Muscle layer of duodenum (tissue), 2 donors: ENCODE measurements around the gene THRB.

Source experiments
- H3K27ac ChIP-seq: one replicate; pipeline ENCODE4 v1.7.0; 2013; ENCODE audit warnings: mild to moderate bottlenecking, low read length
- H3K27me3 ChIP-seq: one replicate; pipeline ENCODE4 v1.7.0; 2013; ENCODE audit warnings: low read depth, mild to moderate bottlenecking, control low read depth, low read length
- H3K36me3 ChIP-seq, 2 donors: one replicate each; pipeline ENCODE4 v1.7.0; 2013; ENCODE audit warnings: low read length in 2 of 2, control low read depth in 1 of 2, mild to moderate bottlenecking in 1 of 2; ENCODE audit not compliant: insufficient read depth in 2 of 2, control insufficient read depth in 1 of 2
- H3K4me1 ChIP-seq, 2 donors: one replicate each; pipeline ENCODE4 v1.7.0; 2013; ENCODE audit warnings: low read length in 2 of 2, mild to moderate bottlenecking in 2 of 2, control low read depth in 1 of 2, moderate library complexity in 1 of 2; ENCODE audit not compliant: insufficient read depth in 2 of 2, control insufficient read depth in 1 of 2
- H3K4me3 ChIP-seq, 2 donors: one replicate each; pipeline ENCODE4 v1.7.0; 2013; ENCODE audit warnings: low read length in 2 of 2, low read depth in 1 of 2, mild to moderate bottlenecking in 1 of 2
- H3K9me3 ChIP-seq, 2 donors: one replicate each; pipeline ENCODE4 v1.7.0; 2013; ENCODE audit warnings: low read length in 2 of 2, control low read depth in 1 of 2, mild to moderate bottlenecking in 1 of 2; ENCODE audit not compliant: control insufficient read depth in 1 of 2
- donor health status: healthy.

THRB gene

DNA sequence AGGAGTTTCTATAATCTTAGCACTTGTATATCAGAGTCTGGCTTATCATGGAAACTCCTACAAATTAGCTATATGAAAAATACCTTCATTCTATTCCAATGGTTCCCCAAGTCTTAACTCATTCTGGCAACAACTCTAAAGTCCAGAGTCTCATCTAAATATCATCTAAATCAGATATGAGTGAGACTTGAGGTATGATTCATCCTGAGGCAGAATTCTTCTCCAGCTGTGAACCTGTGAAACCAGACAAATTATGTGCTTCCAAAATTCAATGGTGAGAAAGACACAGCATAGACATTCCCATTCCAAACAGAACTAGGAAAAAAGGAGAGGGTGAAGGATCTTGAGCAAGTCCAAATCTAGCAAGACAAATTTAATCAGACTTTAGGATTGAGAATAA is 138.8 kb downstream of the THRB start:
- no peak overlapping the region for H3K4me3 ChIP-seq
- no peaks in the 10 kb centered on the region for H3K27me3 ChIP-seq
- H3K9me3 ChIP-seq, result peaks cover 0 to 3% of the 10 kb centered on the region in 2 donors
- H3K27ac ChIP-seq, result no peak overlapping the region
- H3K4me1 ChIP-seq, result peaks cover 0 to 10% of the 10 kb centered on the region in 2 donors
- H3K36me3 ChIP-seq, result no peaks in the 10 kb centered on the region

DNA sequence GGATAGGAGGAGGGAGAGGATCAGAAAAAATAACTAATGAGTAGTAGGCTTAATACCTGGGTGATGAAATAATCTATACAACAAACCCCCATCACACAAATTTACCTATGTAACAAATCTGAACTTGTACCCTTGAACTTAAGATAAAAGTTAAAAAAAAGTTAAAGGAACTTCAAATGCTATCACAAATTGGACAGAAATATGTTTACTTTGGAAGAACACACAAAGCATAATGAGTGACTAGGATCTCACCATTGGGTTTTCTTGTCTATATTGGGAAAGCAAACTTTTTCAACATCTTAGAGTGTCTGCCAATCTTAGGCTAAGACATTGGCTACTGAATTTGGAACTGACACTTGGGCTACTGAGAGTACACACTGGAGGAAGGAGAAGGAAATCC is 140.4 kb downstream of the THRB start:
- Histone ChIP-seq H3K4me3 (no peak overlapping the region), H3K9me3 (peaks cover 0 to 3% of the 10 kb centered on the region in 2 donors), H3K36me3 (no peaks in the 10 kb centered on the region), H3K27ac (no peak overlapping the region), H3K4me1 (peaks cover 0 to 10% of the 10 kb centered on the region in 2 donors), H3K27me3 (no peaks in the 10 kb centered on the region)

DNA sequence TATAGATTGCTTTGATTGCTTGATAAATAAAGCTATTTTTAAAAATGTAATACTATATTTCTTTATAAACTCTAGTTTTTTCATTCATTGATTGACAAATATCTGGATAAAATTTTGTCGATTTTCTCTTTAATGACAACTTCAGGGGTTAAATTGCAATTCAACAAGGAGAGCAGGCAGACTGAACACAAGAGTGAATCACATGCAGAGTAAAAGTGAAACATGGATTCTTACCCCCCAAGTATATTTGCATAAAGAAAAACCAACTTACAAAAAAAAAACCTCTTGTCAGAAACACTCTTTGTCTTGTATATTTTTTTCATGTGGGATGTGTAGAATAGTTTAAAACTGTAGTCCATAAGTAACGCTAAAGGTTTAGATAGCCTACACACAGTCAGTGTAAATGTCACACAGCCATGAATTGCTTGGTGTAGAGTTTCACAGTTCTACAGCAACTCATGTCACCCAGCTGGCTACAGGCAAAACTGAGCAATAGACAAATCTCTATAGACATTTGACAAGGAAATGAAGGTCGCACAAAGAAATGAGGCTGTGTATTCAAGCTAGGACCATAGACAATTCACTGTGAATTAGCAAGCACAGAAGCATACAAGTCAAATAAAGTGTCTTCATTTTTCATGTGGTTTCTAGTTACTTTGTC is 141.6 kb downstream of the THRB start:
- H3K4me3 ChIP-seq, result no peak overlapping the region
- peaks cover 0 to 3% of the 10 kb centered on the region in 2 donors for H3K9me3 ChIP-seq
- H3K36me3 ChIP-seq, result no peaks in the 10 kb centered on the region
- peaks cover 0 to 10% of the 10 kb centered on the region in 2 donors for H3K4me1 ChIP-seq
- H3K27me3 ChIP-seq, result no peaks in the 10 kb centered on the region
- H3K27ac ChIP-seq, result no peak overlapping the region

DNA sequence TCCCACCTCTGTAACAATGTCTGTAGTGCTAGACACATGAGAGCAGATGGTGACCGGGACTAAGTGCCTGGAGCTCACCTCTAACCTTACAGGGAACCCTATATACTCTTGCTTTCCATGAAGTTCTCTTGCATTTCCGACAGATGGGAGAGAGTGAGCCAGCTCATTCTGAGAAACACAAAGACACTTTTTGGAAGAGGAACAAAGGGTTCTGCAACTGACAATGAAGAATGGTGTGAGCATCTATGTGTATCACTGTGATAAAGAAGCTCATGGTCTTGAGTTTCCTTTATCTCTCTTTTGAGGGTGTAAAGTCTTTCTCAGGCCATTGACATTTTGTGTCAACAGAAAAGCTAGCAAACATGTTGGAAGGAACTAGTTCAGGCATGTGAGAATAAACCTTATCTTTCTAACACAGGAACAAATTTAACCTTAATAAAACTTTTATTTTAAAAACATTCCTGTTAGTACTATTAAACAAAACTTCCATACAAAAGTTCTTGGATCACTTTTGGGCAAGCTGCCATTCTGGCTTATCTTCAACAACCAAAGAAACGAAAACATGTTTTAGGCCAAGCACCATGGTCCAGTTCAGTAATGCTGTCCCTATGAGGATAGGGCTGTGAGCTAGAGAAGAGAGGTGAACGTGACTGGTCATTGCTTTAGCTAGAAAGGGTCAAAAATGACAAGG is 142.7 kb downstream of the THRB start:
- Histone ChIP-seq H3K9me3 (peaks cover 0 to 3% of the 10 kb centered on the region in 2 donors), H3K27me3 (no peaks in the 10 kb centered on the region), H3K4me1 (peaks cover 0 to 10% of the 10 kb centered on the region in 2 donors), H3K27ac (peak overlapping the region; percentile 2), H3K4me3 (no peak overlapping the region), H3K36me3 (no peaks in the 10 kb centered on the region)

DNA sequence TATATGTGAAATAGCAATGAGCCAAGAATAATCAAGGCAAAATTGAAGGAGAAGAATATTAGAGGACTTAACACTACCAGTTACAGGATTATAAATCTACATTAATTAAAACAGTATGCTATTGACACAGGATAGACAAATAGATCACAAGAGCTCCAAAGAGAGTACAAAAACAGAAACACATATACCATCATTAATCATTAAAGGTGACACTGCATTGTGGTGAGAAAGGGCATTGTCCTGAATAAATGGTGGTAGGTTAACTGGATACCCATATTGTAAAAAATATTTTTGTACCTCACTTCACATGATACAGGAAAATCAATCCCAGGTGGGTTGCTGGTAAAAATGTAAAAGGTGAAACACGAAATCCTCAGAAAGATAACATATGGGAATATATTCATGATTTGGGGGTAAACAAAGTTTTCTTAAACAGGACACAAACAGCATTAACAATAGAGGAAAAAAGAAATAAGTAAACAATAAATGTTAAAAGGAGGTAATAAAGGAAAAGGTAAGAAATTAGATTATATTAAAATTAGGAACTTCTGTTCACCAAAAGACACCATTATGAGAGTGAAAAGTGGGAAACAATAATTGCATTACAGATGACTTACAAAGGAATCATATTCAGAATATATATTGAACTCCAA is 145.2 kb downstream of the THRB start:
- no peaks in the 10 kb centered on the region for H3K27me3 ChIP-seq
- peaks cover 0 to 15% of the 10 kb centered on the region in 2 donors for H3K4me1 ChIP-seq
- no peaks in the 10 kb centered on the region for H3K36me3 ChIP-seq
- no peaks in the 10 kb centered on the region for H3K9me3 ChIP-seq
- H3K27ac ChIP-seq, result no peak overlapping the region
- no peak overlapping the region for H3K4me3 ChIP-seq

DNA sequence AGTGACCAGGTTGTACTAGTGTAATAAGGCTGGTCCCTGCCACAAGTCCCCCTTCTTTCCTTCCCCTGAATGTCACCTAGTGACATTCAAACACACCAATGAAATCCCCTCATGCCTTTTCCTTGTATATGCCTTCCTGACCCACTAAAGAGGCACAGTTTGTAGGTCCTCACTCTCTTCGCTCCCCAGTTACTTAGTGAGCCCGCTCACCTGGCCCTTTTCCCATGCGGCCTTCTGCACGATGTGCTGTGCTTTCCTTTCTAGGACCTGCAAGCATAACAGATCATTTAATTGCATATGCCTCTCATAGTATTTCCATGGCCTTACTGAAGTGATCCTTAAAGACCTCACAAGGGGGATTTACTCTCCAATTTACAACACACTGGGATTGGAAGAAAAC is 146.3 kb downstream of the THRB start:
- Histone ChIP-seq H3K9me3 (no peaks in the 10 kb centered on the region), H3K4me1 (peaks cover 0 to 15% of the 10 kb centered on the region in 2 donors), H3K27me3 (no peaks in the 10 kb centered on the region), H3K4me3 (no peak overlapping the region), H3K27ac (no peak overlapping the region), H3K36me3 (no peaks in the 10 kb centered on the region)

DNA sequence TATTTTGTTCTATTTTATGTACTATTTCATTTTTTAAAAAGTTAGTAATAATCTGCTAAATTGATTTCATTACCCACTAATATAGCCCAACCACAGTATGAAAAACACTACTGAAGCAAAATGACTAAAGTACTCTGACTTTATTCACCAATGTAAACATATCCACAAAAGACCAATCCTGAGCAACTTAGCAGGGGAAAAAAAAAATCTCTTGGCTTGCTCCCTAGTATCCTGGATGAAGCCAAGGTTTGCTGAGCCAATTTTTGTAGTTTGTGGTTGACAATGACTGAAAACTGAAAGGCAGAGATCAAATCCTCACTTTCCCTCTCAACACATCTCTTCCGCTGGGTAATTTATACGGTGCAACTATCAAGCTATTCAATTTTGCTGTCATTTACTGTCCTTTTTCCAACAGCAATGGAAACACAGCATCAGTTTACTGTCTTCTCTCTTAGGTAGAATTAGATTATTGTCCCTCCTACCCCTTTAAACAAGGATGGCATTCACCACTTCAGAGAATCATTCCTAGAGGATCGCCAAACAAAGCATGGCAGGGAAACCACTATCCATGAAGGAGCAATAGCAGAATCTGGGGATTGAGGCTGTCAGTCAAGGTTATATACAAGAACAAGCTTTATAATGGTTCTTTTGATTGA is 149.7 kb downstream of the THRB start:
- H3K4me1 ChIP-seq, result peaks cover 0 to 11% of the 10 kb centered on the region in 2 donors
- H3K27ac ChIP-seq, result no peak overlapping the region
- H3K4me3 ChIP-seq, result no peak overlapping the region
- no peaks in the 10 kb centered on the region for H3K36me3 ChIP-seq
- H3K9me3 ChIP-seq, result no peaks in the 10 kb centered on the region
- H3K27me3 ChIP-seq, result no peaks in the 10 kb centered on the region

DNA sequence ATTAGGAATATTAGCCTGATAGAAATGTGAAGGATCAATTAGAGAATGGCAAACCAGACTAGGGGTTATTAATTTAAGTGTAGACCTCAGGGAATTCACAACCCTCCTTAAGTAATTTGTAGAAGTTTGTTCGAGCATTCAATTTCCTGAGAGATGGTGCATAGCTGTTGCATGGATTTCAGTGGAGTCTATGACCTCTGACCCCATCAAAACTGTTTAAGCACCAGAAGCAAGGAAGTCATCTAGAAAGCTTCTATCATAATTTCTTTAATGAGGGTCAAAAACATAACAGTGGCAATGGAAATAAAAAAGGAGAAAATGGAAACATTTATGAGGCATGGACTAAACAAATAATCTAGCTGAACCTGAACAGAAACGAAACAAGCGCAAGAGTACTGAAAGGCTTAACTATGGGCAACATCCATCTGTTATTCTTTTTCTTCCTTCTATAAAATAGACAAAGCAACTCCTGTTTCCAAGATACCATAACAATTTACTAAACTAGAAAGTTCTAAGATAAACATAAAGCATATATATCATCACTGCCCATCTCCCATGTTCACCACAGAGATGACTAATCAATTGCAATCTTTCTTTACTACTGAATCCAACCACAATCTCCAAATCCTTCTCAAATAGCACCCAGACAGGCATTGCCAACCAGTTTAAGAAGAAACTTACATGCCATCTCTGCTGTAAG is 151.4 kb downstream of the THRB start:
- no peaks in the 10 kb centered on the region for H3K9me3 ChIP-seq
- no peak overlapping the region for H3K4me3 ChIP-seq
- no peaks in the 10 kb centered on the region for H3K36me3 ChIP-seq
- no peak overlapping the region for H3K27ac ChIP-seq
- no peaks in the 10 kb centered on the region for H3K27me3 ChIP-seq
- H3K4me1 ChIP-seq, result peaks cover 0 to 23% of the 10 kb centered on the region in 2 donors

DNA sequence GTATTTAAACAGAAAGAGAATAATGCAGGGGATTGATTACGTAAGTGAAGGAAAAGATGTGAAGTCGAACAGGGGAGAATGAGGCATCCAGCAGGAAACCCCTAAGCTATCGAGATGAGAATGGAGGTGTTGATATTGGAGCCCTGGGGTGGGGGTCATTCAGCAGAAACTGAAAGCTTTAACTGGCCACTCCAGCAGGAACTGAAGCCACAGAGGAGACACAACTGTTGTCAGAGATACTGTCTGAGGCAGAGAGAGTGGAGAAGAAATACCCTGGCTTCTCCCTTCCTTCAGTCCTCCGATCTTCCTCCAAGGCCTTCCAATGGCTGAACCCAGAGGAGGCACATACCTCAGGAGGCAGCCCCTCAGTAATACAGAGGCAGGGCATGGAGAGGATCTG is 152.4 kb downstream of the THRB start:
- Histone ChIP-seq H3K27me3 (no peaks in the 10 kb centered on the region), H3K9me3 (no peaks in the 10 kb centered on the region), H3K27ac (no peak overlapping the region), H3K4me3 (no peak overlapping the region), H3K36me3 (no peaks in the 10 kb centered on the region), H3K4me1 (peaks cover 0 to 23% of the 10 kb centered on the region in 2 donors)

DNA sequence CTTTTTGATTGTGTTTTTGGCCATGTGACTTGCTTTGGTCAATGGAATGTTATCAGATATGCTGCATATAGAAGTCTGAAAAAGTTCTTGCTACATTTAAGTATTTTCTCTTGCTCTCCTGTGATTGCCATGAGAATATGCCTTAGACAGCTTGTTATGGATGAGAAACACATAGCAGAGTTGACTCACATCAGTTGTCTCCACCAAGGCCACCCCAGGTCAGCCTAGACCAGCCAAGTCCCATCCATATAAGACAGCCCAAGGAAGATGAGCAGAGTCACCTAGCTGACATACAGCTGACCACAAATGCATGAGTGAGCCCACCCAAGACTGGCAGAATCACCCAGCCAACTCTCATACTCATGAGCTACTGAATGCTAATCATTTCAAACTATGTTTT is 153.0 kb downstream of the THRB start:
- Histone ChIP-seq H3K36me3 (no peaks in the 10 kb centered on the region), H3K4me1 (peaks cover 0 to 23% of the 10 kb centered on the region in 2 donors), H3K27me3 (no peaks in the 10 kb centered on the region), H3K27ac (no peak overlapping the region), H3K4me3 (no peak overlapping the region), H3K9me3 (no peaks in the 10 kb centered on the region)

DNA sequence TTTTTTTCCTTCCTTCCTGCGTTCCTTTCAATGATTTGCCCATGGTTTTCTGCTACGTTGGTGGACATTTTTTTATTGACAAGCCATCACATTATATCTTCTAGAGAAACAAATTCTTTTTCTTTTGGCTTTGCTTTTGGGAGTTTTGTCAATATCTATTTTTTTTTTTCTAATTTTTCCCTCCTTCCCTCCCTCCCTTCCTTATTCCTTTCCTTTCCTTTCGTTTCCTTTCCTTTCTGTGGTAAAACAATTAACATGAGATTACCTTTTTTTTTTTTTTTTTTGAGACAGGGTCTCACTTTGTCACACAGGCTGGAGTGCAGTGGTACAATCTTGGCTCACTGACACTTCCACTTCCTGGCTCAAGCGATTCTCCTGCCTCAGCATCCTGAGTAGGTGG is 153.7 kb downstream of the THRB start:
- Histone ChIP-seq H3K4me3 (no peak overlapping the region), H3K27ac (no peak overlapping the region), H3K27me3 (no peaks in the 10 kb centered on the region), H3K4me1 (peaks cover 0 to 23% of the 10 kb centered on the region in 2 donors), H3K36me3 (no peaks in the 10 kb centered on the region), H3K9me3 (no peaks in the 10 kb centered on the region)
